SIG-M5 treated with dmso at 0.1 percent for 504 hours (cell line): Measurements from ENCODE around the gene PTGDR2.
"Not testable (repeated sequence)": the region's sequence is repeated elsewhere in the genome, so short reads cannot be mapped to it uniquely, and the experiment has no call there.

Source experiments
- DNase-seq: peaks from one replicate; lab custom pipeline; 2025; ENCODE audit not compliant: unreplicated experiment; lab: John Stamatoyannopoulos, UW

Gene PTGDR2

DNA sequence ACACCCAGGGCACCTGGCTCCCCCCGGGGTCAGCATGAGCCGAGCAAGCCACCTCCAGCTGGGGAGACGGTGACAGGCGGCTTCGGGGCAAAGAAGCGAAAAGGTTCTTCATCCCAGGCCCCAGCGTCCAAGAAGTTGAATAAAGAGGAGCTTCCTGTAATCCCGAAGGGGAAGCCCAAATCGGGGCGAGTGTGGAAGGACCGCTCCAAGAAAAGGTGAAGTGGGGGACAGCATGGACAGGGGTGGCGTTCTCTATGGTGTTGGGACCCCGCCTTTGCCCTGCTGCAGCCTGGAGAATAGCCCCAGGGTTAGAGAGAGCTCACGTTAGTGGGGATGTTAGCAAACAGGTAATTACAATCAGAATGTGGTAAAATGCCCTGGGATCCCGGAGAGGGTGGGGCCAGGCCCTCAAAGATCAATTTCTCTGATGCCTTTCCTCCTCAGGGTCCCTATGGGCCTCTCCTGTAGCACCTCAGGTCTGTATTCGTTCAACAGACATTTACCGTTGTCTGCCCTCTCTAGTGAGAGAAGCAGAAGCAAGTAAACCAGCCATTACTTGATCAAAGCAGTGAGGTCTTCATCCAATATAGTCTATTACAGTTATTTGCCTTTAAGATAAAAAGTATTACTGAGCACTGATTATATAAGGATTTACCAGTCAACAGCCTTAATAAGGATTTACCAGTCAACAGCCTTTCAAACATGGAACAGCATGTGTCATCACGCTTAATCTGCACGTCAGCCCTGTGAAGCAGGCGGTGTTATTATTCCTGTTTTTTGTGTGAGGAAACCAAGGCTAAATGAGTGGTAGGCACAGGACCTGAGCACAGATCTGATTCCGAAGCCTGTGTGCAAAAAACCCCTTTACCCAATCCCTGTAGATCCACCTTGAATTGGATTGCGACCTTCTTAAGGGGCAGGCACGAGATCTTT, 12.8 kb downstream of the PTGDR2 start:
- DNase-seq: no peak

- peak; percentile 77 for DNase-seq
Observed at GRCh38 chr11:60841797-60842667, 13.7 kb downstream of the PTGDR2 start, which contains the start of gene CCDC86. Gene CCDC86, plus strand, starts transcription at chr11:60842113. Its CDS starts 12 bp downstream, at chr11:60842125.

GRCh38 chr11:60840470-60841430, 15.0 kb downstream of the PTGDR2 start:
- no peak for DNase-seq

GRCh38 chr11:60838132-60838531, 17.6 kb downstream of the PTGDR2 start:
- no peak for DNase-seq

- DNase-seq: no peak
Observed at GRCh38 chr11:60836866-60837515, 18.8 kb downstream of the PTGDR2 start.

GRCh38 chr11:60835534-60835846, 20.3 kb downstream of the PTGDR2 start:
- DNase-seq: peak; percentile 50

GRCh38 chr11:60834742-60835533, 20.8 kb downstream of the PTGDR2 start:
- DNase-seq: no peak

DNA sequence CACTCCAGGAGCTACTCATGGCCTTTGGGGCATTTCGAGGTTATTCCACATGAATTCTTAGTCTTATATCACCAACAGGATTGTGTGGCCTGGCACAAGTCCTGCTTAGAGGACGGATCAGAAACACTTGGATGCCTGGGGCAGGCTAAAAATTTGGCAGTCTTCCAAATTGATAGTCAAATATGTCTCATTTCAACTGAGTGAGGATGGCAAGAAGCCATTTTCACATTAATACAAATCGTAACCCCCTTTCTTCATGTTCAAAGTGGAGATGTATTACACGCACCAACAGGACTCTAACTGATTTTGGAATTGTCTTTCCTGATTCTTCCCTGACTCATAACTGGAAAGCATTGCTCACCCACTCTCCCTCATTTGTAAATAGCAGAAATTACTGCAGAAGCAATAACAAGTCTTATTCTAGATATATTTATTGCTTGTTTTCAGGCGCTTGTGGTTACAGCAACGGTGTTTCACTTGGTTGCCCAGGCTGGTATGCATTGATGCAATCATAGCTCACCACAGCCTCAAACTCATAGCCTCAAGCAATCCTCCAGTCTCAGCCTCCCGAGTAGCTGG, 24.2 kb downstream of the PTGDR2 start:
- no peak for DNase-seq

- peak; percentile 65 for DNase-seq
Observed at GRCh38 chr11:60831143-60831500, 24.6 kb downstream of the PTGDR2 start.

- DNase-seq: no peak
Observed at GRCh38 chr11:60830478-60831142, 25.1 kb downstream of the PTGDR2 start.

DNA sequence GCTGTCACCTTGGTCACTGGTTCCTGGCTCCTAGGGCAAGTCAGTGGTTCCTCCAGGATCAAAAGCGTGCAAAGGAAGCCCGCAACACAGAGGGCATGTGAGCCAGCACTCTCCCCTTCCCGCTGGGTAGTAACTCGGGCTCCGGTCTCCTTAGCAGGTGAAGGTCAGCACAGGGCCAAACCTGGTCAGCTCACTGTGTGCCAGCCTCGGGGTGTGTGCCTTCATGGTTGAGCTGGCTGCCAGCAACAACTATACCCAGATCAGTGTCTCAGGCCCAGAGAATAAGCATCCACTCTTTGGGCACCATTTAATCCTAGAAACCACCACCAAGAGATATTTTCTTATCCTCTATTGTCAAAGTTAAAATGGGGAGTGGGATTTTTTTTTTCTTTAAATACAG, 30.0 kb downstream of the PTGDR2 start:
- DNase-seq: no peak

GRCh38 chr11:60825118-60825517, 30.6 kb downstream of the PTGDR2 start:
- no peak for DNase-seq

DNA sequence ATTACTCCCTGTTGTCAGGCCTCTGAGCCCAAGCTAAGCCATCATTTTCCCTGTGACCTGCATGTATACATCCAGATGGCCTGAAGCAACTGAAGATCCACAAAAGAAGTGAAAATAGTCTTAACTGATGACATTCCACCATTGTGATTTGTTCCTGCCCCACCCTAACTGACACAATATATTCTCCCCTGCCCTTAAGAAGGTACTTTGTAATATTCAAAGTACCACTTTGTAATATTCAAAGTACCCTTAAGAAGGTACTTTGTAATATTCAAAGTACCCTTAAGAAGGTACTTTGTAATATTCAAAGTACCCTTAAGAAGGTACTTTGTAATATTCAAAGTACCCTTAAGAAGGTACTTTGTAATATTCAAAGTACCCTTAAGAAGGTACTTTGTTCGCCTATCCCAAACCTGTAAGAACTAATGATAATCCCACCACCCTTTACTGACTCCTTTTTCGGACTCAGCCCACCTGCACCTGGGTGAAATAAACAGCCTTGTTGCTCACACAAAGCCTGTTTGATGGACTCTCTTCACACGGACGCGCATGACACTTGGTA, 31.9 kb downstream of the PTGDR2 start:
- not testable (repeated sequence) for DNase-seq

GRCh38 chr11:60821827-60822599, 33.7 kb downstream of the PTGDR2 start:
- DNase-seq: no peak

- DNase-seq: no peak
Observed at GRCh38 chr11:60818057-60818456, 37.7 kb downstream of the PTGDR2 start.

GRCh38 chr11:60816590-60817157, 39.1 kb downstream of the PTGDR2 start:
- DNase-seq: no peak

- no peak for DNase-seq
Observed at GRCh38 chr11:60814112-60814511, 41.6 kb downstream of the PTGDR2 start.
